ENCODE results near the gene LCE2B.
"Not testable (repeated sequence)": the region's sequence is repeated elsewhere in the genome, so short reads cannot be mapped to it uniquely, and the experiment has no call there.

Gene LCE2B

DNA sequence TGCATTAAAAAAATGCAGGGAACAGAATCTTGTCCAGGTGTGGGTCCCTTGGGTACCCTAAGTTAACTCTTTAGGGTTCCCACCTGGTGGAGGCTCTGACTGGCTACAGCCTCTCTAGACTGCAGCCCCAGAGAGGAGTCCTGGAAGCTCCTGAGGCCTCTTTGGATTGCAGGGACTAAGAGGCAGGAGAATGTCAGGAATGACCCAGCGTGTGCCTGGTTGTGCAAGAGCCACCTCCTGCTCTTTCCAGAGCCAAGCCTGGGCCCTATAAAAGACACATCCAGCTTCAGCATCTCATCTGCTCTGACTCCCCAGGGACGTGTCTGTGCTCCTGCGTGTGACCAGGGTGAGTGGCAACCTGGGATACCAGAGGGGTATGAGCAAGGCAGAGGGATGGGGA is 10.9 kb upstream of the LCE2B start, which contains the start of gene LCE2C:
Gene LCE2C (plus strand): TSS at position 297 of the 400 bp plus-strand sequence. CDS start 737 bp downstream, outside the sequence.
- not testable (repeated sequence) for H3K4me1 ChIP-seq (ENCODE audit: insufficient read depth, low read length); H3K27me3 ChIP-seq (ENCODE audit: insufficient read depth, low read length); H3K4me3 ChIP-seq (ENCODE audit: low read length); H3K27ac ChIP-seq (ENCODE audit: low read length); H3K9ac ChIP-seq (ENCODE audit: low read depth, low read length); H3K36me3 ChIP-seq (ENCODE audit: insufficient read depth, low read depth, low read length)
- H3K9me3 ChIP-seq (ENCODE audit: insufficient read depth, low read depth, low read length) = peaks cover 56% of the 10 kb centered on the region

DNA sequence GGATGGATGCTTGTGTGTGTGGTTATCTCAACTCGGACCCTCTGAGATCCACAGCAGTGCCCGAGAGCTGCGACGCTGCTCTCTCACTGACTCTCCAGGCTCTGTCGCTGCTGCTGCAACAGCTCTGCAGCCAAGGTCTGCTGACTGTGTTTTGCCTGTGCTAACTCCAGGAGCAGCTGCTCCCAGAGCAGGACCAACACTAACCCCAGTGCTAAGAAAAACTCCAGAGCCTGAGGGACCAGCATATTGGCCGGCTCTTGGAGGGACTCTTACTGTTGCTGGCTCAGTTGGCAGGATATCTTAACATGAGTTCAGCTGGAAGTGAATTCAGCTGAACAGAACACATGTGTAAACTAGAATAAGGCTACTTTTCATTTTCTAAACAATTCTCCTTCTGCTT is 6.5 kb upstream of the LCE2B start:
- no peak overlapping the region for H3K27ac ChIP-seq (ENCODE audit: low read length)
- no peak overlapping the region for H3K4me3 ChIP-seq (ENCODE audit: low read length)
- H3K9ac ChIP-seq (ENCODE audit: low read depth, low read length) = no peak overlapping the region
- H3K27me3 ChIP-seq (ENCODE audit: insufficient read depth, low read length) = no peaks in the 10 kb centered on the region
- H3K9me3 ChIP-seq (ENCODE audit: insufficient read depth, low read depth, low read length) = peaks cover 65% of the 10 kb centered on the region
- H3K4me1 ChIP-seq (ENCODE audit: insufficient read depth, low read length) = no peaks in the 10 kb centered on the region
- H3K36me3 ChIP-seq (ENCODE audit: insufficient read depth, low read depth, low read length) = no peaks in the 10 kb centered on the region

DNA sequence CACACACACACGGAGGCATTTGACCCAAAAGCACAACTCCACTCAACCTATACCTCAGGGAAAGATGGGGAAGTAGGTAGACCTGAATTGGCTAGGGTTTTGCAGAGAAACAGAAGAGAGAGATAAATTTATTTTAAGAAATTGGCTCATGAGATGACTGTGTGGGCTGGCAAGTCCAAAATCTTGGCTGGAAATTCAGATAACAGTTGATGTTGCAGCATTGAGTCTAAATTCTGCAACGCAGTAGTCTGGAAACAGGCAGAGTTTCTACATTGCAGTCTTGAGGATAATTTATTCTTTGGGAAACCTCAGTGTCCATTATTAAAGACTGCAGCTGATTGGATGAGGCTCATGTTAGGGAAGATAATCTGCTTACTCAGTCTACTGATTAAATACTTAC is 4.3 kb upstream of the LCE2B start:
- no peaks in the 10 kb centered on the region for H3K27me3 ChIP-seq (ENCODE audit: insufficient read depth, low read length)
- no peak overlapping the region for H3K4me3 ChIP-seq (ENCODE audit: low read length)
- no peaks in the 10 kb centered on the region for H3K4me1 ChIP-seq (ENCODE audit: insufficient read depth, low read length)
- peaks cover 78% of the 10 kb centered on the region for H3K9me3 ChIP-seq (ENCODE audit: insufficient read depth, low read depth, low read length)
- no peaks in the 10 kb centered on the region for H3K36me3 ChIP-seq (ENCODE audit: insufficient read depth, low read depth, low read length)
- no peak overlapping the region for H3K27ac ChIP-seq (ENCODE audit: low read length)
- H3K9ac ChIP-seq (ENCODE audit: low read depth, low read length) = no peak overlapping the region

- Histone ChIP-seq H3K4me1 (ENCODE audit: insufficient read depth, low read length) (no peaks in the 10 kb centered on the region), H3K9ac (ENCODE audit: low read depth, low read length) (no peak overlapping the region), H3K9me3 (ENCODE audit: insufficient read depth, low read depth, low read length) (peaks cover 82% of the 10 kb centered on the region), H3K27ac (ENCODE audit: low read length) (no peak overlapping the region), H3K4me3 (ENCODE audit: low read length) (no peak overlapping the region), H3K36me3 (ENCODE audit: insufficient read depth, low read depth, low read length) (no peaks in the 10 kb centered on the region), H3K27me3 (ENCODE audit: insufficient read depth, low read length) (no peaks in the 10 kb centered on the region)
These were observed 2.1 kb upstream of the LCE2B start for GRCh38 chr1:152683846-152684245.

DNA sequence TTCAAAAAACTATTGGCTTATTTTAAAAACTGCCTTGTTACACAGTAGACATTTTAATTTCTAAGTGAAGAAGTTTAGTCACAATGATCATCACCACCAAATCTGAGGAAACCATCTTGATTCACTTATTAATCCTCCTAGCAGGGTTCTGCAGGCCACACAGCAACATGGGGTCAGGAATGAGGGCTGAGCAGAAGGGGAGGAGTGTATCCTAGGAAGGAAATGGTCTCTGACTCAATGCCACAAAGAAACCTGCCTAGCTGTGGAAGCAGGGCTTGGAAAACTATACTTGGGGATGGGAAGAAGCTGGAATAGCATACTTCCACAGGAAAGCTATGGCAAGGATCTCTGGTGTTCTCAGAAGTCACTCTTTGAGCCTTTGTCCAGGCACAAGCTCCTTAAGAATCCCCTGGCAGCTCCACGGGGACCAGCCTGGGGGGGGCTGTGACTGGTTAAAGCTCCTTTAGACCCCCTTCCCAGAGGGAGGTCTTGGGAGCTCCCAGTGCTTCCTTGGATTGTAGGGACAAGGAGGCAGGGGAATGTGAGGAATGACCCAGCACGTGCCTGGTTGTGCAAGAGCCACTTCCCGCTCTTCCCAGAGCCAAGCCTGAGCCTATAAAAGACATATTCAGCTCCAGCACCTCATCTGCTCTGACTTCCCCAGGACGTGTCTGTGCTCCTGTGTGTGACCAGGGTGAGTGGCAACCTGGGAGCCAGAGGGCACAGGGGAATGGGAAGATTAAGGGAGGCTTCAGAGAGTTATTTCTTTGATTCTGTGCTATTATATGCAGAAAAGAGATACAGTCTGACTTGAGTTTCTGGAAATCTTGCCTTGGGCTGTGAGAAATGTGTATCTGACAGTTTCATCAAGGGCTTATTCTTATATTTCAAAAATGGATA is 12.0 kb downstream of the LCE2B start, which contains the start of gene LCE2A:
Gene LCE2A (plus strand): TSS at position 645 of the 900 bp plus-strand sequence. CDS start 557 bp downstream, outside the sequence.
- no peak within 1 kb of the TSS for H3K4me3 ChIP-seq (ENCODE audit: low read length)
- peaks cover 47% of the 10 kb centered on the region for H3K9me3 ChIP-seq (ENCODE audit: insufficient read depth, low read depth, low read length)
- H3K36me3 ChIP-seq (ENCODE audit: insufficient read depth, low read depth, low read length) = no peaks in the 10 kb centered on the region
- no peak within 1 kb of the TSS for H3K9ac ChIP-seq (ENCODE audit: low read depth, low read length)
- H3K27ac ChIP-seq (ENCODE audit: low read length) = no peak within 1 kb of the TSS
- H3K27me3 ChIP-seq (ENCODE audit: insufficient read depth, low read length) = no peaks in the 10 kb centered on the region
- H3K4me1 ChIP-seq (ENCODE audit: insufficient read depth, low read length) = no peaks in the 10 kb centered on the region

DNA sequence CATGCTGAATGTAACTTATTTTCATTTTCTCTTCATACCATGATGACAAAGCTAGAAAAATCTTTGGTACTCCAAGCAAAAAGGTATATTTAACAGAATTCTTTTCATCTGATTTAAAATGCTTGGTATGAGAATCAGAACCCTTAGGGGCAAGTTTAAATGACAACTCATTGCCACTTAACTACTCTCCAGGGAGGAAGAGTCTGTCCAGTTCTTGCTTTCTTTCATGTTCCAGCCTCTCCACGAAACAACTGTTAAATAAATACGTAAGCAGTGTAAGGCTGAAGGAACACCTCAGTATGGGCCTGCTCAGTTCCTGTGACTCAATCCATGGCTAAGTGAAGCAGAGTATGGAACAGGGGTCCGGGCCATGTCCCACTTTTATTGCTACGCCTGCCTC is 13.8 kb downstream of the LCE2B start:
- Histone ChIP-seq H3K27ac (ENCODE audit: low read length) (no peak overlapping the region), H3K4me3 (ENCODE audit: low read length) (no peak overlapping the region), H3K9me3 (ENCODE audit: insufficient read depth, low read depth, low read length) (peaks cover 62% of the 10 kb centered on the region), H3K27me3 (ENCODE audit: insufficient read depth, low read length) (no peaks in the 10 kb centered on the region), H3K36me3 (ENCODE audit: insufficient read depth, low read depth, low read length) (no peaks in the 10 kb centered on the region), H3K9ac (ENCODE audit: low read depth, low read length) (no peak overlapping the region), H3K4me1 (ENCODE audit: insufficient read depth, low read length) (no peaks in the 10 kb centered on the region)

GRCh38 chr1:152707860-152708259 is 21.9 kb downstream of the LCE2B start, which contains the start of gene LCE4A:
Gene LCE4A, plus strand, starts transcription at chr1:152708160. Its CDS starts 916 bp downstream, at chr1:152709076.
- Histone ChIP-seq H3K27ac (ENCODE audit: low read length) (no peak within 1 kb of the TSS), H3K36me3 (ENCODE audit: insufficient read depth, low read depth, low read length) (no peaks in the 10 kb centered on the region), H3K4me3 (ENCODE audit: low read length) (no peak within 1 kb of the TSS), H3K4me1 (ENCODE audit: insufficient read depth, low read length) (no peaks in the 10 kb centered on the region), H3K9me3 (ENCODE audit: insufficient read depth, low read depth, low read length) (peaks cover 76% of the 10 kb centered on the region), H3K27me3 (ENCODE audit: insufficient read depth, low read length) (no peaks in the 10 kb centered on the region), H3K9ac (ENCODE audit: low read depth, low read length) (no peak within 1 kb of the TSS)

- H3K27ac ChIP-seq (ENCODE audit: low read length) = no peak overlapping the region
- H3K4me1 ChIP-seq (ENCODE audit: insufficient read depth, low read length) = no peaks in the 10 kb centered on the region
- peaks cover 55% of the 10 kb centered on the region for H3K9me3 ChIP-seq (ENCODE audit: insufficient read depth, low read depth, low read length)
- H3K4me3 ChIP-seq (ENCODE audit: low read length) = no peak overlapping the region
- H3K27me3 ChIP-seq (ENCODE audit: insufficient read depth, low read length) = no peaks in the 10 kb centered on the region
- no peak overlapping the region for H3K9ac ChIP-seq (ENCODE audit: low read depth, low read length)
- H3K36me3 ChIP-seq (ENCODE audit: insufficient read depth, low read depth, low read length) = no peaks in the 10 kb centered on the region
These were observed 32.3 kb downstream of the LCE2B start for GRCh38 chr1:152718238-152718637.

- Histone ChIP-seq H3K4me1 (ENCODE audit: insufficient read depth, low read length) (no peaks in the 10 kb centered on the region), H3K9me3 (ENCODE audit: insufficient read depth, low read depth, low read length) (peaks cover 37% of the 10 kb centered on the region), H3K4me3 (ENCODE audit: low read length) (no peak overlapping the region), H3K27me3 (ENCODE audit: insufficient read depth, low read length) (no peaks in the 10 kb centered on the region), H3K36me3 (ENCODE audit: insufficient read depth, low read depth, low read length) (no peaks in the 10 kb centered on the region), H3K9ac (ENCODE audit: low read depth, low read length) (no peak overlapping the region), H3K27ac (ENCODE audit: low read length) (no peak overlapping the region)
These were observed 39.3 kb downstream of the LCE2B start for GRCh38 chr1:152725261-152725660.

- H3K9ac ChIP-seq (ENCODE audit: low read depth, low read length) = no peak overlapping the region
- no peaks in the 10 kb centered on the region for H3K36me3 ChIP-seq (ENCODE audit: insufficient read depth, low read depth, low read length)
- H3K27ac ChIP-seq (ENCODE audit: low read length) = no peak overlapping the region
- no peaks in the 10 kb centered on the region for H3K27me3 ChIP-seq (ENCODE audit: insufficient read depth, low read length)
- no peak overlapping the region for H3K4me3 ChIP-seq (ENCODE audit: low read length)
- no peaks in the 10 kb centered on the region for H3K4me1 ChIP-seq (ENCODE audit: insufficient read depth, low read length)
- peaks cover 46% of the 10 kb centered on the region for H3K9me3 ChIP-seq (ENCODE audit: insufficient read depth, low read depth, low read length)
These were observed 43.1 kb downstream of the LCE2B start for GRCh38 chr1:152728986-152729385.

GRCh38 chr1:152735648-152736047 is 49.7 kb downstream of the LCE2B start:
- no peak overlapping the region for H3K4me3 ChIP-seq (ENCODE audit: low read length)
- H3K27ac ChIP-seq (ENCODE audit: low read length) = no peak overlapping the region
- no peaks in the 10 kb centered on the region for H3K36me3 ChIP-seq (ENCODE audit: insufficient read depth, low read depth, low read length)
- H3K27me3 ChIP-seq (ENCODE audit: insufficient read depth, low read length) = no peaks in the 10 kb centered on the region
- peaks cover 50% of the 10 kb centered on the region for H3K9me3 ChIP-seq (ENCODE audit: insufficient read depth, low read depth, low read length)
- no peak overlapping the region for H3K9ac ChIP-seq (ENCODE audit: low read depth, low read length)
- no peaks in the 10 kb centered on the region for H3K4me1 ChIP-seq (ENCODE audit: insufficient read depth, low read length)
